Measurements from ENCODE around the gene VIT. TPM values are rescaled to one million over a fixed set of nuclear protein-coding genes. Genes with fewer than 3 reads are reported as not detected.

VIT gene
- total RNA-seq, 4 donors from 2014 or later: 21.3 to 42.7 (median 28.9) TPM

DNA sequence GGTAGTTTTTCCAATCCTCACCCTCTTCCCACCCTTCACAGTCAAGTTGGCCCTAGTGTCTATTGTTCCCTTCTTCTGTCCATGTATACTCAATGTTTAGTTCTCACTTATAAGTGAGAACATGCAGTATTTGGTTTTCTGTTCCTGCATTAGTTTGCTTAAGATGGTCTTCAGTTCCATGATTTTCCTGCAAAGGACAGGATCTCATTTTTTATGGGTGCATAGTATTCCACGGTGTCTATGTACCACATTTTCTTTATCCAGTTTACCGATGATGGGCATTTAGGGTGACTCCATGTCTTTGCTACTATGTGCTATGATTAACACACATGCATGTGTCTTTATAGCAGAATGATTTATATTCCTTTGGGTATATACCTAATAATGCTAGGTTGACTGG, 165.4 kb downstream of the VIT start:
- peaks cover 0 to 62% of the 10 kb centered on the region in 2 donors for H3K36me3 ChIP-seq
- H3K4me1 ChIP-seq: no peaks in the 10 kb centered on the region
- H3K9me3 ChIP-seq: no peaks in the 10 kb centered on the region
- H3K27me3 ChIP-seq: no peaks in the 10 kb centered on the region
- H3K27ac ChIP-seq: no peak overlapping the region
- H3K4me3 ChIP-seq: no peak overlapping the region
- no peak for ATAC-seq
- no peak for TF ChIP-seq POLR2A (IDR thresholded peaks at IDR 0.05)
- TF ChIP-seq, protein P1, sequence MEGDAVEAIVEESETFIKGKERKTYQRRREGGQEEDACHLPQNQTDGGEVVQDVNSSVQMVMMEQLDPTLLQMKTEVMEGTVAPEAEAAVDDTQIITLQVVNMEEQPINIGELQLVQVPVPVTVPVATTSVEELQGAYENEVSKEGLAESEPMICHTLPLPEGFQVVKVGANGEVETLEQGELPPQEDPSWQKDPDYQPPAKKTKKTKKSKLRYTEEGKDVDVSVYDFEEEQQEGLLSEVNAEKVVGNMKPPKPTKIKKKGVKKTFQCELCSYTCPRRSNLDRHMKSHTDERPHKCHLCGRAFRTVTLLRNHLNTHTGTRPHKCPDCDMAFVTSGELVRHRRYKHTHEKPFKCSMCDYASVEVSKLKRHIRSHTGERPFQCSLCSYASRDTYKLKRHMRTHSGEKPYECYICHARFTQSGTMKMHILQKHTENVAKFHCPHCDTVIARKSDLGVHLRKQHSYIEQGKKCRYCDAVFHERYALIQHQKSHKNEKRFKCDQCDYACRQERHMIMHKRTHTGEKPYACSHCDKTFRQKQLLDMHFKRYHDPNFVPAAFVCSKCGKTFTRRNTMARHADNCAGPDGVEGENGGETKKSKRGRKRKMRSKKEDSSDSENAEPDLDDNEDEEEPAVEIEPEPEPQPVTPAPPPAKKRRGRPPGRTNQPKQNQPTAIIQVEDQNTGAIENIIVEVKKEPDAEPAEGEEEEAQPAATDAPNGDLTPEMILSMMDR (IDR thresholded peaks at IDR 0.05): no peak
- no peak for TF ChIP-seq EP300 (IDR thresholded peaks at IDR 0.05)
- TF ChIP-seq POLR2AphosphoS5 (IDR thresholded peaks at IDR 0.05): no peak
- WGBS, 2 donors (ENCODE audit: low coverage in 1 of 2): 100% methylated on average over 1 to 2 of the region's 2 CpGs

Other genes with a start within 250 kb of the VIT start
- gene FEZ2, start 98.5 kb upstream of the VIT start, total RNA-seq: 10 to 100 TPM; 38.6 to 77.0 (median 46.2) TPM